ENCODE data around the gene NCAPD3. TPM values are rescaled to one million over a fixed set of nuclear protein-coding genes. Genes with fewer than 3 reads are reported as not detected.

Gene NCAPD3
- total RNA-seq, 1 experiment from 2014 or later = 26.7 TPM

- BruUV-seq (replicated peaks) = no TSS peak
- CTCF ChIA-PET = interaction anchor here (0.8 to 6.8 kb wide), 18 partner anchors 8 to 309 kb away, joined by 3 to 168 read pairs (median 6); partner anchors contain the start of gene VPS26B
- DNase-seq (ENCODE audit: unreplicated experiment) = no peak
- Mint-ChIP-seq H3K27me3 (ENCODE audit: insufficient read depth, unreplicated experiment) (peaks cover 20% of the 10 kb centered on the region), H3K27ac (ENCODE audit: low read depth, unreplicated experiment) (no peak overlapping the region), H3K9me3 (ENCODE audit: unreplicated experiment) (no peaks in the 10 kb centered on the region), H3K4me3 (ENCODE audit: unreplicated experiment) (no peak overlapping the region), H3K36me3 (ENCODE audit: insufficient read depth, unreplicated experiment) (no peaks in the 10 kb centered on the region), H3K4me1 (ENCODE audit: insufficient read depth, unreplicated experiment) (no peaks in the 10 kb centered on the region)
- intact Hi-C loops (cut with micrococcal nuclease) = no loop called here
- POLR2A ChIA-PET = no interaction called here
- no peak for TF ChIP-seq CTCF (IDR thresholded peaks at IDR 0.05; ENCODE audit: unreplicated experiment)
Measured at GRCh38 chr11:134138376-134138775, 85.4 kb downstream of the NCAPD3 start.

- no peak for DNase-seq (ENCODE audit: unreplicated experiment)
- BruUV-seq (replicated peaks) = no TSS peak
- peaks cover 14% of the 10 kb centered on the region for H3K9me3 Mint-ChIP-seq (ENCODE audit: unreplicated experiment)
- intact Hi-C loops (cut with micrococcal nuclease) = no loop called here
- ChIA-PET POLR2A (interaction anchor here (0.9 to 1.6 kb wide), 2 partner anchors 14 to 86 kb away, joined by 3 to 5 read pairs; no protein-coding TSS in a partner anchor), CTCF (interaction anchor here (1.8 to 3.9 kb wide), 2 partner anchors 13 to 83 kb away, joined by 3 to 45 read pairs; no protein-coding TSS in a partner anchor)
- TF ChIP-seq CTCF (IDR thresholded peaks at IDR 0.05; ENCODE audit: unreplicated experiment) = no peak
- H3K27me3 Mint-ChIP-seq (ENCODE audit: insufficient read depth, unreplicated experiment) = no peaks in the 10 kb centered on the region
- no peaks in the 10 kb centered on the region for H3K36me3 Mint-ChIP-seq (ENCODE audit: insufficient read depth, unreplicated experiment)
- no peak overlapping the region for H3K27ac Mint-ChIP-seq (ENCODE audit: low read depth, unreplicated experiment)
- H3K4me1 Mint-ChIP-seq (ENCODE audit: insufficient read depth, unreplicated experiment) = no peaks in the 10 kb centered on the region
- H3K4me3 Mint-ChIP-seq (ENCODE audit: unreplicated experiment) = no peak overlapping the region
Measured at GRCh38 chr11:134134167-134134566, 89.6 kb downstream of the NCAPD3 start.

- H3K4me3 Mint-ChIP-seq (ENCODE audit: unreplicated experiment) = no peak overlapping the region
Measured at GRCh38 chr11:134132808-134133207, 91.0 kb downstream of the NCAPD3 start.

More at GRCh38 chr11:134132808-134133207, 91.0 kb downstream of the NCAPD3 start:
- Mint-ChIP-seq H3K4me1 (ENCODE audit: insufficient read depth, unreplicated experiment) (no peaks in the 10 kb centered on the region), H3K27ac (ENCODE audit: low read depth, unreplicated experiment) (no peak overlapping the region), H3K27me3 (ENCODE audit: insufficient read depth, unreplicated experiment) (no peaks in the 10 kb centered on the region), H3K36me3 (ENCODE audit: insufficient read depth, unreplicated experiment) (no peaks in the 10 kb centered on the region), H3K9me3 (ENCODE audit: unreplicated experiment) (peaks cover 14% of the 10 kb centered on the region)
- DNase-seq (ENCODE audit: unreplicated experiment) = no peak
- intact Hi-C loops (cut with micrococcal nuclease) = no loop called here
- CTCF ChIA-PET = interaction anchor here (1.2 to 1.6 kb wide), 3 partner anchors 82 to 204 kb away, joined by 3 to 8 read pairs (median 3); no protein-coding TSS in a partner anchor
- TF ChIP-seq CTCF (IDR thresholded peaks at IDR 0.05; ENCODE audit: unreplicated experiment) = no peak
- POLR2A ChIA-PET = interaction anchor here (1.6 to 2.4 kb wide), 2 partner anchors 13 to 85 kb away, joined by 5 to 11 read pairs; no protein-coding TSS in a partner anchor
- no TSS peak for BruUV-seq (replicated peaks)
